GM23338 (cell line): ENCODE data around the gene TPCN2. TPM values are rescaled to one million over a fixed set of nuclear protein-coding genes. Genes with fewer than 3 reads are reported as not detected.

Experiments used
- ATAC-seq: fragments of 200-7000 bp; cut with Tn5 transposase; 3 replicates; pipeline ENCODE4 v1.9.1; 2020
- DNase-seq: peaks from one replicate; pipeline ENCODE4 v3.0.0-alpha.2; 2015; ENCODE audit warnings: low spot score
- H2AFZ ChIP-seq: fragments of 200-600 bp; sonication (generic); 2 replicates; pipeline ENCODE4 v1.8.0; 2016; ENCODE audit warnings: antibody characterized with exemption, mild to moderate bottlenecking, moderate library complexity
- H3F3A ChIP-seq: fragments of 200-600 bp; sonication (generic); replicated peaks from 2 replicates; pipeline ENCODE4 v1.8.0; 2017; ENCODE audit warnings: antibody characterized with exemption, mixed run types, low read depth
- H3K27ac ChIP-seq: fragments of 200-600 bp; sonication (generic); 2 replicates; pipeline ENCODE4 v1.6.1; 2016; ENCODE audit warnings: low read depth
- H3K27me3 ChIP-seq: fragments of 200-600 bp; sonication (generic); 2 replicates; pipeline ENCODE4 v1.8.0; 2016; ENCODE audit warnings: mild to moderate bottlenecking, mixed run types, moderate library complexity; ENCODE audit not compliant: insufficient read depth
- H3K36me3 ChIP-seq: fragments of 200-600 bp; sonication (generic); 2 replicates; pipeline ENCODE4 v1.8.0; 2016; ENCODE audit warnings: mild to moderate bottlenecking; ENCODE audit not compliant: insufficient read depth
- H3K4me1 ChIP-seq: fragments of 200-600 bp; sonication (generic); 2 replicates; pipeline ENCODE4 v1.8.0; 2016; ENCODE audit warnings: mild to moderate bottlenecking, moderate library complexity; ENCODE audit not compliant: insufficient read depth
- H3K4me2 ChIP-seq: fragments of 200-600 bp; sonication (generic); 2 replicates; pipeline ENCODE4 v1.7.1; 2017; ENCODE audit warnings: mixed run types
- H3K4me3 ChIP-seq: fragments of 200-600 bp; sonication (generic); 2 replicates; pipeline ENCODE4 v1.6.1; 2016; ENCODE audit warnings: mixed run types
- H3K79me2 ChIP-seq: fragments of 200-600 bp; sonication (generic); replicated peaks from 2 replicates; pipeline ENCODE4 v1.8.0; 2017; ENCODE audit warnings: mild to moderate bottlenecking; ENCODE audit not compliant: insufficient read depth
- H3K9me2 ChIP-seq: fragments of 200-600 bp; sonication (generic); 2 replicates; pipeline ENCODE4 v1.8.0; 2017; ENCODE audit not compliant: insufficient read depth
- H4K20me1 ChIP-seq: fragments of 200-600 bp; sonication (generic); replicated peaks from 2 replicates; pipeline ENCODE4 v1.8.0; 2017; ENCODE audit warnings: mild to moderate bottlenecking; ENCODE audit not compliant: insufficient read depth
- H3K27ac Mint-ChIP-seq: 2 replicates; pipeline ENCODE4 v1.8.0; 2020; ENCODE audit warnings: inconsistent platforms, mild to moderate bottlenecking, moderate library complexity, mixed read lengths
- H3K27me3 Mint-ChIP-seq: 3 replicates; pipeline ENCODE4 v1.8.0; 2022; ENCODE audit warnings: low read depth, mild to moderate bottlenecking, moderate library complexity, mixed read lengths, inconsistent platforms; ENCODE audit not compliant: insufficient read depth, poor library complexity
- H3K36me3 Mint-ChIP-seq: 3 replicates; pipeline ENCODE4 v1.8.0; 2021; ENCODE audit warnings: low read depth, mild to moderate bottlenecking, inconsistent platforms, moderate library complexity, mixed read lengths
- H3K4me1 Mint-ChIP-seq: 3 replicates; pipeline ENCODE4 v1.8.0; 2020; ENCODE audit warnings: mild to moderate bottlenecking, inconsistent platforms, mixed read lengths
- H3K4me3 Mint-ChIP-seq: 3 replicates; pipeline ENCODE4 v1.8.0; 2021; ENCODE audit warnings: moderate library complexity, mild to moderate bottlenecking, inconsistent platforms, mixed read lengths
- H3K9me3 Mint-ChIP-seq: 3 replicates; pipeline ENCODE4 v1.8.0; 2020; ENCODE audit warnings: moderate library complexity, mild to moderate bottlenecking, inconsistent platforms, mixed read lengths
- ETS1 ChIP-seq: IDR thresholded peaks from 2 replicates; pipeline ENCODE4 v1.6.1; 2016; ENCODE audit warnings: antibody characterized with exemption
- EZH2phosphoT487 ChIP-seq: fragments of 200-600 bp; sonication (generic); IDR thresholded peaks from one replicate; pipeline ENCODE4 v1.8.1; 2018; ENCODE audit warnings: antibody characterized with exemption; ENCODE audit not compliant: unreplicated experiment
- NANOG ChIP-seq: IDR thresholded peaks from 2 replicates; pipeline ENCODE4 v1.6.1; 2016; ENCODE audit warnings: antibody characterized with exemption, borderline replicate concordance
- STAT1 ChIP-seq: IDR thresholded peaks from one replicate; pipeline ENCODE4 v1.6.1; 2016; ENCODE audit warnings: antibody characterized with exemption; ENCODE audit not compliant: unreplicated experiment
- ZNF331 ChIP-seq: fragments of 250-450 bp; sonication (Bioruptor Pico); IDR thresholded peaks from 2 replicates; pipeline ENCODE4 v1.5.0; 2020; ENCODE audit warnings: low read depth, mild to moderate bottlenecking, moderate library complexity
- ZNF462 ChIP-seq: fragments of 250-450 bp; sonication (Bioruptor Pico); IDR thresholded peaks from 2 replicates; pipeline ENCODE4 v1.5.0; 2020; ENCODE audit warnings: mild to moderate bottlenecking, moderate library complexity
- polyA plus RNA-seq: library from polyadenylated mRNA; unstranded; fragments of >200 nt; fragmentation: Nextera tagmentation; extraction: Ambion mirVana; gene quantifications from 2 replicates; pipeline ENCODE4 v1.2.1, GENCODE V29; 2016
- total RNA-seq: library from RNA; depleted of rRNA; stranded (reverse); fragments of >200 nt; shearing (Covaris generic); gene quantifications from 2 replicates; pipeline ENCODE4 v1.2.3, GENCODE V29; 2014
- TF ChIP-seq, protein P1 (sequence below): IDR thresholded peaks from one replicate; pipeline ENCODE4 v1.6.1; 2018; ENCODE audit warnings: antibody characterized with exemption; ENCODE audit not compliant: unreplicated experiment

Gene TPCN2
- total and polyA plus RNA-seq, 2 experiments from 2014 or later, result 5.8 to 14.7 TPM

DNA sequence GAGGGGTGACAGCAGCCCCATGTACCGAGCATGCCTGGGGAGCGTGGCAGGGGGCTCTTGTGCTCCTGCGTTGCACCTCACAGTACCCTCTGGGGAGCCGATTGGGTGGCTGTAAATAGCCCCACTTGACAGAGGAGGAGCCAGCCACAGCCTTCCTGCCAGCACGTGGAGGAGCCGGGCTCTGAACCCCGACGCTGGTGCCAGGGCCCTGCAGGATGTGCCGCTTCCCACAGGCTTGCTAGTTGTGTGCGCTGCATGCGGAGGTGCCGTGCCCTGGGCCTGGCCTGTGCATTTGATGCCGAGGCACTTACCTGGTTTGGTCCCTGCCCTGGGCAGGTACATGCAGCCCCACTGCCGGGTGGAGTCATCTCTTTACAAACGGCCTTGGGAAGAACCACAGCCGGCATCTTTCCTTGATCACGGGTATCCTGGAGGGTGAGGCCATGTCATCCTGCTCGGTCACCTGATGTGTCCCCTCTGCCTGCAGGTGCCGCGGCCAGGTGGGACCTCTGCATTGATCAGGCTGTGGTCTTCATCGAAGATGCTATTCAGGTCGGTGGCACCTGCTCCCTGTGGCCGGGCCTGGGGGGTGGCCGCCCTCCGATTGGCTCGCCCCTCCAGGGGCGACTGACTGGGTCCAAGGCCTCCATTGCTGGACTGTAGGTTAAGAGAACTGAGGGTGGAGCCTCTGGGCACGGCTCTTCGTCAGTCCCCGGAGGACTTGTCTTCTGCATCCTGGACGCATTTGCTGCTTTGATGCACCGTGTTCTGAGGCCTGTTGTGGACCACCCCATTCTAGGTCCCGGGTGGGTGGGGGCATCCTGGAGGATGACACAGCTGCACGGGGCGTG, 5.0 kb downstream of the TPCN2 start:
- no peaks in the 10 kb centered on the region for H3K9me2 ChIP-seq
- H3K4me1 Mint-ChIP-seq, result peaks cover 9% of the 10 kb centered on the region
- H3K9me3 Mint-ChIP-seq, result no peaks in the 10 kb centered on the region
- ATAC-seq (no peak), DNase-seq (no peak)
- H3K27ac ChIP-seq, result no peak overlapping the region
- H3K4me2 ChIP-seq, result no peak overlapping the region
- peaks cover 52% of the 10 kb centered on the region for H3K79me2 ChIP-seq
- H3K4me1 ChIP-seq, result no peaks in the 10 kb centered on the region; the same call in 1 of the 2 replicates
- H3K4me3 ChIP-seq, result no peak overlapping the region
- TF ChIP-seq, protein P1, sequence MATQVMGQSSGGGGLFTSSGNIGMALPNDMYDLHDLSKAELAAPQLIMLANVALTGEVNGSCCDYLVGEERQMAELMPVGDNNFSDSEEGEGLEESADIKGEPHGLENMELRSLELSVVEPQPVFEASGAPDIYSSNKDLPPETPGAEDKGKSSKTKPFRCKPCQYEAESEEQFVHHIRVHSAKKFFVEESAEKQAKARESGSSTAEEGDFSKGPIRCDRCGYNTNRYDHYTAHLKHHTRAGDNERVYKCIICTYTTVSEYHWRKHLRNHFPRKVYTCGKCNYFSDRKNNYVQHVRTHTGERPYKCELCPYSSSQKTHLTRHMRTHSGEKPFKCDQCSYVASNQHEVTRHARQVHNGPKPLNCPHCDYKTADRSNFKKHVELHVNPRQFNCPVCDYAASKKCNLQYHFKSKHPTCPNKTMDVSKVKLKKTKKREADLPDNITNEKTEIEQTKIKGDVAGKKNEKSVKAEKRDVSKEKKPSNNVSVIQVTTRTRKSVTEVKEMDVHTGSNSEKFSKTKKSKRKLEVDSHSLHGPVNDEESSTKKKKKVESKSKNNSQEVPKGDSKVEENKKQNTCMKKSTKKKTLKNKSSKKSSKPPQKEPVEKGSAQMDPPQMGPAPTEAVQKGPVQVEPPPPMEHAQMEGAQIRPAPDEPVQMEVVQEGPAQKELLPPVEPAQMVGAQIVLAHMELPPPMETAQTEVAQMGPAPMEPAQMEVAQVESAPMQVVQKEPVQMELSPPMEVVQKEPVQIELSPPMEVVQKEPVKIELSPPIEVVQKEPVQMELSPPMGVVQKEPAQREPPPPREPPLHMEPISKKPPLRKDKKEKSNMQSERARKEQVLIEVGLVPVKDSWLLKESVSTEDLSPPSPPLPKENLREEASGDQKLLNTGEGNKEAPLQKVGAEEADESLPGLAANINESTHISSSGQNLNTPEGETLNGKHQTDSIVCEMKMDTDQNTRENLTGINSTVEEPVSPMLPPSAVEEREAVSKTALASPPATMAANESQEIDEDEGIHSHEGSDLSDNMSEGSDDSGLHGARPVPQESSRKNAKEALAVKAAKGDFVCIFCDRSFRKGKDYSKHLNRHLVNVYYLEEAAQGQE, result no peak
- TF ChIP-seq STAT1 (no peak), EZH2phosphoT487 (no peak), ZNF462 (CRISPR knock-in tag) (no peak), ZNF331 (CRISPR knock-in tag) (no peak), ETS1 (no peak), NANOG (no peak)
- no peaks in the 10 kb centered on the region; the same call in 1 of the 2 replicates for H4K20me1 ChIP-seq
- no peaks in the 10 kb centered on the region for H3K27me3 ChIP-seq
- peak overlapping the region; percentile 78; the same call in 1 of the 2 replicates for H3K27ac Mint-ChIP-seq
- no peaks in the 10 kb centered on the region for H3F3A ChIP-seq
- no peak overlapping the region for H2AFZ ChIP-seq
- H3K36me3 Mint-ChIP-seq, result no peaks in the 10 kb centered on the region; the same call in 2 of the 3 replicates
- peaks cover 3% of the 10 kb centered on the region for H3K27me3 Mint-ChIP-seq
- H3K36me3 ChIP-seq, result no peaks in the 10 kb centered on the region
- no peak overlapping the region for H3K4me3 Mint-ChIP-seq
